Esophagus muscularis mucosa (tissue), 3 donors: ENCODE measurements around the gene GATA2.

Experiments
- POLR2A ChIP-seq: fragments of 450-650 bp; IDR thresholded peaks from one replicate; pipeline ENCODE4 v1.6.1; 2017; ENCODE audit warnings: antibody characterized with exemption, moderate library complexity, mild to moderate bottlenecking, low read depth
- TF ChIP-seq, protein P1 (sequence below), 3 experiments: fragments of 200-600 bp in 2 of 3; fragments of 450-650 bp in 1 of 3; sonication (generic) in 2 of 3; IDR thresholded peaks; one replicate each; pipeline ENCODE4 v1.5.1; 2017 to 2019; ENCODE audit warnings: antibody characterized with exemption in 3 of 3, mild to moderate bottlenecking in 2 of 3, moderate library complexity in 1 of 3

DNA sequence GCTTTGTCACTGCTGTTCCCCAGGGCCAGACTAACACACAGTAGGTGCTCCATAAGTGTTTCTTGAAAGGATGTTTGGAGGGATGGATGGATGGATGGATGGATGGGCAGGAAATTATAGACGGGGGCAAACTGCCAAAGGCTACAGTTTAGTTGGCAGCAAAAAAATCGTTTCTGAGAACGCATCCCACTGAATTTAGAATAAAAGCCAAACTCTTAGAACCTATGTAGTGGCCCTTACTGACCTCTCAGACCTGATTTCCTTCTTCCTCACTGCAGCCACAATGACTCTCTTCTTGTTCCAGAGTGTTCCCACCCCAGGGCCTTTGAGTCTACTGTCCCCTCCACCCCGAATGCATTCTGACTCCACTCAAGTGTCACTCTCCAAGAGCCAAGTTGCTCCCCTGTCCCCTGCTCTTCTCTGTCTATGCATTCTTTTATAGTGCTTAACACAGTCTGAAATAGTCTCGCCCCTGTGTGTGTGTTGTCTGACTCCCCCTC, 5.2 kb upstream of the GATA2 start:
- no peak for TF ChIP-seq POLR2A
- TF ChIP-seq, protein P1, sequence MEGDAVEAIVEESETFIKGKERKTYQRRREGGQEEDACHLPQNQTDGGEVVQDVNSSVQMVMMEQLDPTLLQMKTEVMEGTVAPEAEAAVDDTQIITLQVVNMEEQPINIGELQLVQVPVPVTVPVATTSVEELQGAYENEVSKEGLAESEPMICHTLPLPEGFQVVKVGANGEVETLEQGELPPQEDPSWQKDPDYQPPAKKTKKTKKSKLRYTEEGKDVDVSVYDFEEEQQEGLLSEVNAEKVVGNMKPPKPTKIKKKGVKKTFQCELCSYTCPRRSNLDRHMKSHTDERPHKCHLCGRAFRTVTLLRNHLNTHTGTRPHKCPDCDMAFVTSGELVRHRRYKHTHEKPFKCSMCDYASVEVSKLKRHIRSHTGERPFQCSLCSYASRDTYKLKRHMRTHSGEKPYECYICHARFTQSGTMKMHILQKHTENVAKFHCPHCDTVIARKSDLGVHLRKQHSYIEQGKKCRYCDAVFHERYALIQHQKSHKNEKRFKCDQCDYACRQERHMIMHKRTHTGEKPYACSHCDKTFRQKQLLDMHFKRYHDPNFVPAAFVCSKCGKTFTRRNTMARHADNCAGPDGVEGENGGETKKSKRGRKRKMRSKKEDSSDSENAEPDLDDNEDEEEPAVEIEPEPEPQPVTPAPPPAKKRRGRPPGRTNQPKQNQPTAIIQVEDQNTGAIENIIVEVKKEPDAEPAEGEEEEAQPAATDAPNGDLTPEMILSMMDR (IDR thresholded peaks at IDR 0.05), result no peak
